Posterior cingulate gyrus (tissue), 11 donors: Measurements from ENCODE around the gene GSC.
A peak's percentile ranks its signal among the peaks of the same experiment; 100 is the strongest.
"Not testable (repeated sequence)": the region's sequence is repeated elsewhere in the genome, so short reads cannot be mapped to it uniquely, and the experiment has no call there.

ENCODE experiments used
- DNase-seq, 10 donors: peaks; one replicate each; pipeline versions ENCODE4 v3.0.0 to v3.0.0-alpha.2; 2020 to 2021; ENCODE audit warnings: mixed read lengths in 3 of 10
- intact Hi-C: fragments of 100-400 bp; cut with DNase I; formaldehyde crosslinking; loops from one replicate; pipeline ENCODE4 v1.15.1; 2023

The GSC gene

GRCh38 chr14:94748667-94749347 is 21.1 kb downstream of the GSC start:
- DNase-seq, result no peak
- intact Hi-C loops, result no loop called here

- DNase-seq, result no peak
- intact Hi-C loops, result no loop called here
Observed at GRCh38 chr14:94747739-94748138, 22.2 kb downstream of the GSC start.

GRCh38 chr14:94747153-94747552 is 22.8 kb downstream of the GSC start:
- DNase-seq, result peak in 1 of 10 donors; percentile 21
- intact Hi-C loops, result not testable (repeated sequence)

GRCh38 chr14:94746131-94746530 is 23.8 kb downstream of the GSC start:
- DNase-seq, result peak in 1 of 10 donors; percentile 21
- intact Hi-C loops, result no loop called here

GRCh38 chr14:94738751-94739150 is 31.2 kb downstream of the GSC start:
- peak in 1 of 10 donors; percentile 12 for DNase-seq
- intact Hi-C loops, result no loop called here

- no peak for DNase-seq
- intact Hi-C loops, result no loop called here
Observed at GRCh38 chr14:94738097-94738496, 31.8 kb downstream of the GSC start.

GRCh38 chr14:94728950-94729349 is 41.0 kb downstream of the GSC start:
- no peak for DNase-seq
- intact Hi-C loops, result no loop called here

- DNase-seq, intact Hi-C loops: not testable (repeated sequence)
Observed at GRCh38 chr14:94728440-94728839, 41.5 kb downstream of the GSC start.

- intact Hi-C loops, DNase-seq: not testable (repeated sequence)
Observed at GRCh38 chr14:94726649-94727048, 43.3 kb downstream of the GSC start.

- no peak for DNase-seq
- intact Hi-C loops, result no loop called here
Observed at GRCh38 chr14:94724993-94725392, 44.9 kb downstream of the GSC start.

GRCh38 chr14:94722397-94722796 is 47.5 kb downstream of the GSC start:
- intact Hi-C loops, result no loop called here
- no peak for DNase-seq
